Measurements from ENCODE around the gene GALNT7.

DNA sequence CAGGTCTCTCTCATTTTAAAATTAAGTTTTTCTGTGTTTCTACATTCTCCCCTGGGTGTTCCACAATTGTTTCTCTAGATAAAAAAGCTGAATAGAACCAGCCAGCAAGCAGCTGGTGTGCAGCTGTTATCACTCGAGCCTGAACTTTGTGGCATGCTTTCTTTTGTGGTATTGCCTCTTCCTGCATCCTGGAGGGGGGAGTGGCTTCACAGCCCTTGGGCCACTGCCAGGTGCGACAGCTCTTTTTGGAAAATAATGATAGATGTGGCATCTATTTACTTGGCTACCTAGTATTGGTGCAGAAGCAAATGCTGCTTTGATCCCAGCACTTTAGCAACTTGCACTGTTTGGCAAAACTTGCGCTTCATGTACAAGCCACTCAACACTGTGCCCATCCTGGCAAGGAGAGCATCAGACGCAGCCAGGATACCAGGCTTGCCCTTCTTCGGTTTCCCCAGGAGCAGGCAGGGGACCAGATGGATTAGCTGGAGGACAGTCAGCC, 96.1 kb downstream of the GALNT7 start:
- no peak for TF ChIP-seq POLR2A (IDR thresholded peaks at IDR 0.05)
- TF ChIP-seq, protein P1, sequence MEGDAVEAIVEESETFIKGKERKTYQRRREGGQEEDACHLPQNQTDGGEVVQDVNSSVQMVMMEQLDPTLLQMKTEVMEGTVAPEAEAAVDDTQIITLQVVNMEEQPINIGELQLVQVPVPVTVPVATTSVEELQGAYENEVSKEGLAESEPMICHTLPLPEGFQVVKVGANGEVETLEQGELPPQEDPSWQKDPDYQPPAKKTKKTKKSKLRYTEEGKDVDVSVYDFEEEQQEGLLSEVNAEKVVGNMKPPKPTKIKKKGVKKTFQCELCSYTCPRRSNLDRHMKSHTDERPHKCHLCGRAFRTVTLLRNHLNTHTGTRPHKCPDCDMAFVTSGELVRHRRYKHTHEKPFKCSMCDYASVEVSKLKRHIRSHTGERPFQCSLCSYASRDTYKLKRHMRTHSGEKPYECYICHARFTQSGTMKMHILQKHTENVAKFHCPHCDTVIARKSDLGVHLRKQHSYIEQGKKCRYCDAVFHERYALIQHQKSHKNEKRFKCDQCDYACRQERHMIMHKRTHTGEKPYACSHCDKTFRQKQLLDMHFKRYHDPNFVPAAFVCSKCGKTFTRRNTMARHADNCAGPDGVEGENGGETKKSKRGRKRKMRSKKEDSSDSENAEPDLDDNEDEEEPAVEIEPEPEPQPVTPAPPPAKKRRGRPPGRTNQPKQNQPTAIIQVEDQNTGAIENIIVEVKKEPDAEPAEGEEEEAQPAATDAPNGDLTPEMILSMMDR (IDR thresholded peaks at IDR 0.05), result no peak
